Fibroblast of skin of abdomen (primary cell): ENCODE data around the gene ABCC3.

Experiments used
- DNase-seq: peaks from one replicate; pipeline ENCODE4 v3.0.0-alpha.2; 2013

Gene ABCC3

GRCh38 chr17:50647187-50647586, 12.5 kb downstream of the ABCC3 start:
- DNase-seq: no peak

GRCh38 chr17:50649042-50649908, 14.6 kb downstream of the ABCC3 start:
- DNase-seq: no peak

- DNase-seq: no peak
Measured at GRCh38 chr17:50651661-50652060, 17.0 kb downstream of the ABCC3 start.

- DNase-seq: no peak
Measured at GRCh38 chr17:50653738-50654137, 19.1 kb downstream of the ABCC3 start.

- no peak for DNase-seq
Measured at GRCh38 chr17:50656509-50656908, 21.8 kb downstream of the ABCC3 start.

GRCh38 chr17:50657054-50657453, 22.4 kb downstream of the ABCC3 start:
- no peak for DNase-seq

- DNase-seq: no peak
Measured at GRCh38 chr17:50657627-50658026, 22.9 kb downstream of the ABCC3 start.

GRCh38 chr17:50658616-50659015, 23.9 kb downstream of the ABCC3 start:
- no peak for DNase-seq

GRCh38 chr17:50659179-50659578, 24.5 kb downstream of the ABCC3 start:
- no peak for DNase-seq

- no peak for DNase-seq
Measured at GRCh38 chr17:50660042-50660886, 25.6 kb downstream of the ABCC3 start.

GRCh38 chr17:50660887-50661345, 26.2 kb downstream of the ABCC3 start:
- no peak for DNase-seq

- no peak for DNase-seq
Measured at GRCh38 chr17:50661348-50661747, 26.7 kb downstream of the ABCC3 start.

- DNase-seq: peak; percentile 85
Measured at GRCh38 chr17:50661795-50662391, 27.2 kb downstream of the ABCC3 start.

- DNase-seq: no peak
Measured at GRCh38 chr17:50662632-50663225, 28.0 kb downstream of the ABCC3 start.

GRCh38 chr17:50663812-50664374, 29.2 kb downstream of the ABCC3 start:
- DNase-seq: no peak

GRCh38 chr17:50664788-50665458, 30.2 kb downstream of the ABCC3 start:
- no peak for DNase-seq

- DNase-seq: no peak
Measured at GRCh38 chr17:50665838-50666237, 31.2 kb downstream of the ABCC3 start.

GRCh38 chr17:50666316-50666715, 31.6 kb downstream of the ABCC3 start:
- no peak for DNase-seq

GRCh38 chr17:50667259-50668024, 32.8 kb downstream of the ABCC3 start:
- DNase-seq: no peak

GRCh38 chr17:50668025-50668837, 33.5 kb downstream of the ABCC3 start:
- peak; percentile 67 for DNase-seq
